Erythroblast (primary cell): ENCODE data around the gene ZC3H7A.
A peak's percentile ranks its signal among the peaks of the same experiment; 100 is the strongest.
"Not testable (repeated sequence)": the region's sequence is repeated elsewhere in the genome, so short reads cannot be mapped to it uniquely, and the experiment has no call there.

Source experiments
- DNase-seq, 2 experiments: peaks; one replicate each; lab custom pipeline; 2025; lab: John Stamatoyannopoulos, UW
- GATA1 ChIP-seq: IDR thresholded peaks from 2 replicates; pipeline ENCODE4 v1.6.1; 2011; ENCODE audit warnings: low read depth, mild to moderate bottlenecking, control low read depth, low read length, moderate library complexity
- POLR2A ChIP-seq: IDR thresholded peaks from 2 replicates; pipeline ENCODE4 v1.6.1; 2011; ENCODE audit warnings: mild to moderate bottlenecking, low read length

ZC3H7A gene

GRCh38 chr16:11797166-11797956 lies at the start of gene ZC3H7A:
ZC3H7A (minus strand) TSS chr16:11797258; CDS start chr16:11782354, 14,904 bp downstream.
- TF ChIP-seq GATA1 (no peak), POLR2A (peak; percentile 92)
- DNase-seq = peak; percentile 98 to 99

- no peak for TF ChIP-seq GATA1
- no peak for TF ChIP-seq POLR2A
- DNase-seq = no peak
Observed at GRCh38 chr16:11844499-11844898, 47.4 kb upstream of the ZC3H7A start.

- DNase-seq = no peak
- TF ChIP-seq POLR2A (no peak), GATA1 (no peak)
Observed at GRCh38 chr16:11843861-11844260, 46.8 kb upstream of the ZC3H7A start.

GRCh38 chr16:11843206-11843605 lies 46.1 kb upstream of the ZC3H7A start:
- no peak for DNase-seq
- TF ChIP-seq POLR2A = no peak
- TF ChIP-seq GATA1 = no peak

GRCh38 chr16:11841026-11841425 lies 44.0 kb upstream of the ZC3H7A start:
- TF ChIP-seq GATA1 (no peak), POLR2A (no peak)
- no peak for DNase-seq

GRCh38 chr16:11836650-11837244 lies 39.7 kb upstream of the ZC3H7A start:
- TF ChIP-seq POLR2A (no peak), GATA1 (no peak)

GRCh38 chr16:11835891-11836649 lies 39.0 kb upstream of the ZC3H7A start:
- DNase-seq = no peak
- no peak for TF ChIP-seq POLR2A
- TF ChIP-seq GATA1 = no peak

More at GRCh38 chr16:11836650-11837244, 39.7 kb upstream of the ZC3H7A start:
- DNase-seq = no peak

- no peak for DNase-seq
- TF ChIP-seq POLR2A = no peak
- TF ChIP-seq GATA1 = no peak
Observed at GRCh38 chr16:11835309-11835708, 38.3 kb upstream of the ZC3H7A start.

GRCh38 chr16:11833951-11834695 lies 37.1 kb upstream of the ZC3H7A start:
- TF ChIP-seq POLR2A = no peak
- no peak for TF ChIP-seq GATA1
- DNase-seq = no peak

- TF ChIP-seq POLR2A (no peak), GATA1 (no peak)
- no peak for DNase-seq
Observed at GRCh38 chr16:11828696-11829095, 31.6 kb upstream of the ZC3H7A start.

- DNase-seq = not testable (repeated sequence)
Observed at GRCh38 chr16:11825520-11826165, 28.6 kb upstream of the ZC3H7A start.

- DNase-seq = peak; percentile 16 to 31
- no peak for TF ChIP-seq POLR2A
Observed at GRCh38 chr16:11824362-11824761, 27.3 kb upstream of the ZC3H7A start.

- not testable (repeated sequence) for DNase-seq
Observed at GRCh38 chr16:11823645-11824044, 26.6 kb upstream of the ZC3H7A start.
